WTC11 (cell line): ENCODE data around the gene SLC4A1AP. TPM values are rescaled to one million over a fixed set of nuclear protein-coding genes. Genes with fewer than 3 reads are reported as not detected.

Experiments used
- ATAC-seq: fragments of 200-7000 bp; cut with Tn5 transposase; 2 replicates; pipeline ENCODE4 v1.10.0; 2021; ENCODE audit warnings: mild to moderate bottlenecking, moderate library complexity
- Bru-seq: library from RNA; stranded (reverse); fragments of 400-500 nt; gene quantifications from one replicate; lab custom pipeline; 2021; lab: Mats Ljungman, UMichigan
- CTCF ChIA-PET: fragments of 300-600 bp; sonication (Branson Sonifier 250); formaldehyde crosslinking; loops from one replicate; lab custom pipeline; 2021; ENCODE audit warnings: antibody characterized with exemption; lab: Charles Lee
- POLR2A ChIA-PET: fragments of 350-600 bp; sonication (Branson Sonifier 250); formaldehyde crosslinking; loops from one replicate; lab custom pipeline; 2021; ENCODE audit warnings: antibody characterized with exemption; lab: Charles Lee
- DNase-seq: peaks from one replicate; pipeline ENCODE4 v3.0.0; 2021; ENCODE audit warnings: low spot score
- H3K27ac Mint-ChIP-seq: 2 replicates; pipeline ENCODE4 v1.8.0; 2021; ENCODE audit warnings: mixed read lengths
- H3K27me3 Mint-ChIP-seq: 2 replicates; pipeline ENCODE4 v1.8.0; 2021; ENCODE audit warnings: low read depth, mild to moderate bottlenecking, moderate library complexity, mixed read lengths
- H3K36me3 Mint-ChIP-seq: 2 replicates; pipeline ENCODE4 v1.8.0; 2021; ENCODE audit warnings: mixed read lengths
- H3K4me1 Mint-ChIP-seq: 2 replicates; pipeline ENCODE4 v1.8.0; 2022; ENCODE audit warnings: mixed read lengths
- H3K4me3 Mint-ChIP-seq: 2 replicates; pipeline ENCODE4 v1.8.0; 2021; ENCODE audit warnings: mild to moderate bottlenecking, moderate library complexity, mixed read lengths
- H3K9me3 Mint-ChIP-seq: 2 replicates; pipeline ENCODE4 v1.8.0; 2021; ENCODE audit warnings: mixed read lengths
- E2F4 ChIP-seq: sonication (generic); formaldehyde crosslinking; IDR thresholded peaks from 2 replicates; pipeline ENCODE4 v1.8.1; 2022; ENCODE audit warnings: low read depth, mild to moderate bottlenecking, moderate library complexity, missing genetic modification reagents, borderline replicate concordance
- GABPB1 ChIP-seq: sonication (generic); formaldehyde crosslinking; IDR thresholded peaks from 2 replicates; pipeline ENCODE4 v1.8.1; 2023; ENCODE audit warnings: mild to moderate bottlenecking, missing genetic modification reagents
- GRHL2 ChIP-seq: fragments of 250-450 bp; sonication (Bioruptor Pico); IDR thresholded peaks from 2 replicates; pipeline ENCODE4 v1.8.0; 2022; ENCODE audit warnings: mild to moderate bottlenecking, moderate library complexity; ENCODE audit not compliant: insufficient replicate concordance, severe bottlenecking
- HMGA2 ChIP-seq: fragments of 250-450 bp; sonication (Bioruptor Pico); IDR thresholded peaks from 2 replicates; pipeline ENCODE4 v1.4.0; 2021; ENCODE audit warnings: mild to moderate bottlenecking, moderate library complexity
- HMGXB4 ChIP-seq: sonication (generic); formaldehyde crosslinking; IDR thresholded peaks from 2 replicates; pipeline ENCODE4 v1.8.1; 2023; ENCODE audit warnings: mild to moderate bottlenecking, moderate library complexity, missing genetic modification reagents
- MLX ChIP-seq: sonication (generic); formaldehyde crosslinking; IDR thresholded peaks from 2 replicates; pipeline ENCODE4 v1.8.1; 2023; ENCODE audit warnings: mild to moderate bottlenecking, missing genetic modification reagents, moderate library complexity
- MYBL2 ChIP-seq: sonication (generic); formaldehyde crosslinking; IDR thresholded peaks from 2 replicates; pipeline ENCODE4 v1.8.1; 2023; ENCODE audit warnings: mild to moderate bottlenecking, moderate library complexity, missing genetic modification reagents
- ZBTB43 ChIP-seq: sonication (generic); formaldehyde crosslinking; IDR thresholded peaks from 2 replicates; pipeline ENCODE4 v1.8.1; 2023; ENCODE audit warnings: mild to moderate bottlenecking, missing genetic modification reagents
- ZNF219 ChIP-seq: sonication (generic); formaldehyde crosslinking; IDR thresholded peaks from 2 replicates; pipeline ENCODE4 v1.8.0; 2023; ENCODE audit warnings: missing genetic modification reagents, mild to moderate bottlenecking, borderline replicate concordance
- ZNF317 ChIP-seq: sonication (generic); formaldehyde crosslinking; IDR thresholded peaks from 2 replicates; pipeline ENCODE4 v1.8.1; 2023; ENCODE audit warnings: low read depth, mild to moderate bottlenecking, moderate library complexity, missing genetic modification reagents, borderline replicate concordance
- long read RNA-seq, 3 experiments: library from RNA in 1 of 3; library from capped mRNA in 1 of 3; library from polyadenylated mRNA in 1 of 3; unstranded in 2 of 3; stranded (forward) in 1 of 3; transcript quantifications; one replicate each; pipeline ENCODE4 v2.0.0, GENCODE V29; 2021
- total RNA-seq: library from RNA; stranded (reverse); gene quantifications from 3 replicates; pipeline ENCODE4 v1.2.3, GENCODE V29; 2021
- TF ChIP-seq, protein P1 (sequence below): sonication (generic); formaldehyde crosslinking; IDR thresholded peaks from 2 replicates; pipeline ENCODE4 v1.8.1; 2022; ENCODE audit warnings: missing genetic modification reagents, borderline replicate concordance
- TF ChIP-seq, protein P2 (sequence below): sonication (generic); formaldehyde crosslinking; IDR thresholded peaks from 2 replicates; pipeline ENCODE4 v1.8.0; 2022; ENCODE audit warnings: mild to moderate bottlenecking, missing genetic modification reagents
- TF ChIP-seq, protein P3 (sequence below): sonication (generic); formaldehyde crosslinking; IDR thresholded peaks from 2 replicates; pipeline ENCODE4 v1.8.1; 2022; ENCODE audit warnings: mild to moderate bottlenecking, missing genetic modification reagents, moderate library complexity, borderline replicate concordance
- TF ChIP-seq, protein P4 (sequence below): fragments of 250-450 bp; sonication (Bioruptor Pico); IDR thresholded peaks from 2 replicates; pipeline ENCODE4 v1.9.0; 2021; ENCODE audit warnings: mild to moderate bottlenecking
- TF ChIP-seq, protein P5 (sequence below): sonication (generic); formaldehyde crosslinking; IDR thresholded peaks from 2 replicates; pipeline ENCODE4 v1.8.0; 2022; ENCODE audit warnings: mild to moderate bottlenecking, missing genetic modification reagents

SLC4A1AP gene, protein sequence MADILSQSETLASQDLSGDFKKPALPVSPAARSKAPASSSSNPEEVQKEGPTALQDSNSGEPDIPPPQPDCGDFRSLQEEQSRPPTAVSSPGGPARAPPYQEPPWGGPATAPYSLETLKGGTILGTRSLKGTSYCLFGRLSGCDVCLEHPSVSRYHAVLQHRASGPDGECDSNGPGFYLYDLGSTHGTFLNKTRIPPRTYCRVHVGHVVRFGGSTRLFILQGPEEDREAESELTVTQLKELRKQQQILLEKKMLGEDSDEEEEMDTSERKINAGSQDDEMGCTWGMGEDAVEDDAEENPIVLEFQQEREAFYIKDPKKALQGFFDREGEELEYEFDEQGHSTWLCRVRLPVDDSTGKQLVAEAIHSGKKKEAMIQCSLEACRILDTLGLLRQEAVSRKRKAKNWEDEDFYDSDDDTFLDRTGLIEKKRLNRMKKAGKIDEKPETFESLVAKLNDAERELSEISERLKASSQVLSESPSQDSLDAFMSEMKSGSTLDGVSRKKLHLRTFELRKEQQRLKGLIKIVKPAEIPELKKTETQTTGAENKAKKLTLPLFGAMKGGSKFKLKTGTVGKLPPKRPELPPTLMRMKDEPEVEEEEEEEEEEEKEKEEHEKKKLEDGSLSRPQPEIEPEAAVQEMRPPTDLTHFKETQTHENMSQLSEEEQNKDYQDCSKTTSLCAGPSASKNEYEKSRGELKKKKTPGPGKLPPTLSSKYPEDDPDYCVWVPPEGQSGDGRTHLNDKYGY
- total RNA-seq (17.8 to 20.1 TPM (median 19.3 TPM) in 3 replicates), Bru-seq, nascent RNA (percentile 67 among the genes with signal in this experiment)
- long read RNA-seq, experiment 1, transcript SLC4A1AP-201 (14 exons, 2,959 nt), result major isoform, 140 of 164 reads
- long read RNA-seq, experiment 1, partial matches to known transcripts, result 5 of 164 reads
- long read RNA-seq, experiment 1, other reads (novel, unspliced or antisense), result 18 of 164 reads
- long read RNA-seq, experiment 2, partial matches to known transcripts, result 10 of 27 reads
- long read RNA-seq, experiment 2, other reads (novel, unspliced or antisense), result 17 of 27 reads
- long read RNA-seq, experiment 3, transcript SLC4A1AP-201 (14 exons, 2,959 nt), result major isoform, 29 of 38 reads
- long read RNA-seq, experiment 3, partial matches to known transcripts, result 8 of 38 reads
- long read RNA-seq, experiment 3, other reads (novel, unspliced or antisense), result 1 of 38 reads

DNA sequence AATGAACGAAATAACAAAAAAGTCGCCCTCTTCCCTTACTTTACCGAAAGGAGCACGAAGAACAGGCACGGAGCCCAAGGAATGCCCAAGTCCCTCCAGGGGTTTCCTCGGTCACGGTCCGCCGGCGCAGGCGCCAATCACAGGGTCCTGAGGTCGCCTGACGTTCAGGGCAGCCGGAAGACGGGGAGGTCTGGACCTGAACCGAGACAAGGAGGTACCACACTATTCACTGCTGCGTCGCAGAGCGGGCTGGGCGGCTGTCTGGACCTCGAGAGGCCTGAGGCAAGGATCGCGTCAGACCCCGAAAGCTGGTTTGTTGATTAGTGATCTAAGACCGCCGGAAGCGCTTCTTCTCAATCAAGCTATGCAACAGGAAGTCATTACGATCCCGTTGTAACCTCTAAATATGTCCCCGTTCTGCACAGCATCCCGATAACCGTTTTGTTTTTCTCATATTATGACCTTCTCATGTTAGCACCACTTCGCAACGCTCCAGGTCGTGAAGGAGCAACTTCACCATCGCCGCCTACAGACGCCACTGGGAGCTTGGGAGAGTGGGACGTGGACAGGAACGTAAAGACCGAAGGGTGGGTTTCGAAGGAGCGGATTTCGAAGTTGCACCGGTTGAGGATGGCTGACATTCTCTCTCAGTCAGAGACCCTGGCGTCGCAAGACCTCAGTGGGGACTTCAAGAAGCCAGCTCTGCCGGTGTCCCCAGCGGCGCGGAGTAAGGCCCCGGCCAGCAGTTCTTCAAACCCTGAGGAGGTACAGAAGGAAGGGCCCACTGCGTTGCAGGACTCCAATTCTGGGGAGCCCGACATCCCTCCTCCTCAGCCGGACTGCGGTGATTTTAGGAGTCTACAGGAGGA lies at the start of gene SLC4A1AP, which contains the start of gene SUPT7L:
Gene SLC4A1AP, plus strand, starts transcription at position 605 of the 869 bp plus-strand sequence. Its CDS starts 26 bp downstream, at position 631.
Gene SUPT7L, minus strand, starts transcription at position 330 of the 869 bp plus-strand sequence. CDS start 1,422 bp downstream, outside the sequence.
- Mint-ChIP-seq H3K36me3 (peaks cover 41% of the 10 kb centered on the region), H3K27ac (peak within 1 kb of the TSS; percentile 99), H3K9me3 (no peaks in the 10 kb centered on the region), H3K27me3 (no peaks in the 10 kb centered on the region), H3K4me1 (peaks cover 17% of the 10 kb centered on the region), H3K4me3 (peak within 1 kb of the TSS; percentile 99)
- peak; percentile 66 for DNase-seq
- peak; percentile 83 for ATAC-seq
- ChIA-PET POLR2A (no interaction called here), CTCF (interaction anchor here (0.6 to 1.4 kb wide), 3 partner anchors 20 to 89 kb away, joined by 3 to 17 read pairs (median 8); no protein-coding TSS in a partner anchor)
- 0 out of 2 replicates have a peak, but pooled peaks have one; percentile 63 for TF ChIP-seq ZBTB43
- TF ChIP-seq MLX (CRISPR knock-in tag), result no peak
- TF ChIP-seq ZNF317 (CRISPR knock-in tag), result no peak
- TF ChIP-seq HMGA2 (CRISPR knock-in tag), result peak; percentile 38; the same call in 1 of the 2 replicates
- peak; percentile 43; the same call in 1 of the 2 replicates for TF ChIP-seq E2F4 (CRISPR knock-in tag)
- TF ChIP-seq GABPB1, result peak; percentile 86
- TF ChIP-seq, protein P1, sequence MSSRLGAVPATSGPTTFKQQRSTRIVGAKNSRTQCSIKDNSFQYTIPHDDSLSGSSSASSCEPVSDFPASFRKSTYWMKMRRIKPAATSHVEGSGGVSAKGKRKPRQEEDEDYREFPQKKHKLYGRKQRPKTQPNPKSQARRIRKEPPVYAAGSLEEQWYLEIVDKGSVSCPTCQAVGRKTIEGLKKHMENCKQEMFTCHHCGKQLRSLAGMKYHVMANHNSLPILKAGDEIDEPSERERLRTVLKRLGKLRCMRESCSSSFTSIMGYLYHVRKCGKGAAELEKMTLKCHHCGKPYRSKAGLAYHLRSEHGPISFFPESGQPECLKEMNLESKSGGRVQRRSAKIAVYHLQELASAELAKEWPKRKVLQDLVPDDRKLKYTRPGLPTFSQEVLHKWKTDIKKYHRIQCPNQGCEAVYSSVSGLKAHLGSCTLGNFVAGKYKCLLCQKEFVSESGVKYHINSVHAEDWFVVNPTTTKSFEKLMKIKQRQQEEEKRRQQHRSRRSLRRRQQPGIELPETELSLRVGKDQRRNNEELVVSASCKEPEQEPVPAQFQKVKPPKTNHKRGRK (CRISPR knock-in tag), result no peak
- peak; percentile 64 for TF ChIP-seq HMGXB4 (CRISPR knock-in tag)
- TF ChIP-seq, protein P2, sequence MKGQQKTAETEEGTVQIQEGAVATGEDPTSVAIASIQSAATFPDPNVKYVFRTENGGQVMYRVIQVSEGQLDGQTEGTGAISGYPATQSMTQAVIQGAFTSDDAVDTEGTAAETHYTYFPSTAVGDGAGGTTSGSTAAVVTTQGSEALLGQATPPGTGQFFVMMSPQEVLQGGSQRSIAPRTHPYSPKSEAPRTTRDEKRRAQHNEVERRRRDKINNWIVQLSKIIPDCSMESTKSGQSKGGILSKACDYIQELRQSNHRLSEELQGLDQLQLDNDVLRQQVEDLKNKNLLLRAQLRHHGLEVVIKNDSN (CRISPR knock-in tag), result peak; percentile 35; the same call in 1 of the 2 replicates
- no peak for TF ChIP-seq GRHL2 (CRISPR knock-in tag)
- no peak for TF ChIP-seq ZNF219 (CRISPR knock-in tag)
- TF ChIP-seq MYBL2 (CRISPR knock-in tag), result peak; percentile 68; the same call in 1 of the 2 replicates
- TF ChIP-seq, protein P3, sequence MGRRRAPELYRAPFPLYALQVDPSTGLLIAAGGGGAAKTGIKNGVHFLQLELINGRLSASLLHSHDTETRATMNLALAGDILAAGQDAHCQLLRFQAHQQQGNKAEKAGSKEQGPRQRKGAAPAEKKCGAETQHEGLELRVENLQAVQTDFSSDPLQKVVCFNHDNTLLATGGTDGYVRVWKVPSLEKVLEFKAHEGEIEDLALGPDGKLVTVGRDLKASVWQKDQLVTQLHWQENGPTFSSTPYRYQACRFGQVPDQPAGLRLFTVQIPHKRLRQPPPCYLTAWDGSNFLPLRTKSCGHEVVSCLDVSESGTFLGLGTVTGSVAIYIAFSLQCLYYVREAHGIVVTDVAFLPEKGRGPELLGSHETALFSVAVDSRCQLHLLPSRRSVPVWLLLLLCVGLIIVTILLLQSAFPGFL (CRISPR knock-in tag), result no peak
- TF ChIP-seq, protein P4, sequence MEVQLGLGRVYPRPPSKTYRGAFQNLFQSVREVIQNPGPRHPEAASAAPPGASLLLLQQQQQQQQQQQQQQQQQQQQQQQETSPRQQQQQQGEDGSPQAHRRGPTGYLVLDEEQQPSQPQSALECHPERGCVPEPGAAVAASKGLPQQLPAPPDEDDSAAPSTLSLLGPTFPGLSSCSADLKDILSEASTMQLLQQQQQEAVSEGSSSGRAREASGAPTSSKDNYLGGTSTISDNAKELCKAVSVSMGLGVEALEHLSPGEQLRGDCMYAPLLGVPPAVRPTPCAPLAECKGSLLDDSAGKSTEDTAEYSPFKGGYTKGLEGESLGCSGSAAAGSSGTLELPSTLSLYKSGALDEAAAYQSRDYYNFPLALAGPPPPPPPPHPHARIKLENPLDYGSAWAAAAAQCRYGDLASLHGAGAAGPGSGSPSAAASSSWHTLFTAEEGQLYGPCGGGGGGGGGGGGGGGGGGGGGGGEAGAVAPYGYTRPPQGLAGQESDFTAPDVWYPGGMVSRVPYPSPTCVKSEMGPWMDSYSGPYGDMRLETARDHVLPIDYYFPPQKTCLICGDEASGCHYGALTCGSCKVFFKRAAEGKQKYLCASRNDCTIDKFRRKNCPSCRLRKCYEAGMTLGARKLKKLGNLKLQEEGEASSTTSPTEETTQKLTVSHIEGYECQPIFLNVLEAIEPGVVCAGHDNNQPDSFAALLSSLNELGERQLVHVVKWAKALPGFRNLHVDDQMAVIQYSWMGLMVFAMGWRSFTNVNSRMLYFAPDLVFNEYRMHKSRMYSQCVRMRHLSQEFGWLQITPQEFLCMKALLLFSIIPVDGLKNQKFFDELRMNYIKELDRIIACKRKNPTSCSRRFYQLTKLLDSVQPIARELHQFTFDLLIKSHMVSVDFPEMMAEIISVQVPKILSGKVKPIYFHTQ (CRISPR knock-in tag), result peak; percentile 71; the same call in 1 of the 2 replicates
- TF ChIP-seq, protein P5, sequence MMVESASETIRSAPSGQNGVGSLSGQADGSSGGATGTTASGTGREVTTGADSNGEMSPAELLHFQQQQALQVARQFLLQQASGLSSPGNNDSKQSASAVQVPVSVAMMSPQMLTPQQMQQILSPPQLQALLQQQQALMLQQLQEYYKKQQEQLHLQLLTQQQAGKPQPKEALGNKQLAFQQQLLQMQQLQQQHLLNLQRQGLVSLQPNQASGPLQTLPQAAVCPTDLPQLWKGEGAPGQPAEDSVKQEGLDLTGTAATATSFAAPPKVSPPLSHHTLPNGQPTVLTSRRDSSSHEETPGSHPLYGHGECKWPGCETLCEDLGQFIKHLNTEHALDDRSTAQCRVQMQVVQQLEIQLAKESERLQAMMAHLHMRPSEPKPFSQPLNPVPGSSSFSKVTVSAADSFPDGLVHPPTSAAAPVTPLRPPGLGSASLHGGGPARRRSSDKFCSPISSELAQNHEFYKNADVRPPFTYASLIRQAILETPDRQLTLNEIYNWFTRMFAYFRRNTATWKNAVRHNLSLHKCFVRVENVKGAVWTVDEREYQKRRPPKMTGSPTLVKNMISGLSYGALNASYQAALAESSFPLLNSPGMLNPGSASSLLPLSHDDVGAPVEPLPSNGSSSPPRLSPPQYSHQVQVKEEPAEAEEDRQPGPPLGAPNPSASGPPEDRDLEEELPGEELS, result peak; percentile 36; the same call in 1 of the 2 replicates
